ENCODE measurements around the gene MCU. TPM values are rescaled to one million over a fixed set of nuclear protein-coding genes. Genes with fewer than 3 reads are reported as not detected.
A peak's percentile ranks its signal among the peaks of the same experiment; 100 is the strongest.
"Not testable (repeated sequence)": the region's sequence is repeated elsewhere in the genome, so short reads cannot be mapped to it uniquely, and the experiment has no call there.

The MCU gene, protein sequence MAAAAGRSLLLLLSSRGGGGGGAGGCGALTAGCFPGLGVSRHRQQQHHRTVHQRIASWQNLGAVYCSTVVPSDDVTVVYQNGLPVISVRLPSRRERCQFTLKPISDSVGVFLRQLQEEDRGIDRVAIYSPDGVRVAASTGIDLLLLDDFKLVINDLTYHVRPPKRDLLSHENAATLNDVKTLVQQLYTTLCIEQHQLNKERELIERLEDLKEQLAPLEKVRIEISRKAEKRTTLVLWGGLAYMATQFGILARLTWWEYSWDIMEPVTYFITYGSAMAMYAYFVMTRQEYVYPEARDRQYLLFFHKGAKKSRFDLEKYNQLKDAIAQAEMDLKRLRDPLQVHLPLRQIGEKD
- total RNA-seq (2022) (70.2 and 96.6 TPM in 2 replicates), Bru-seq, nascent RNA (percentile 98 among the genes with signal in this experiment), BruChase-seq, experiment 1, labeled RNA remaining after a 6-hour chase (percentile 90 among the genes with signal in this experiment), BruChase-seq, experiment 2, labeled RNA remaining after a 2-hour chase (percentile 89 among the genes with signal in this experiment)
- long read RNA-seq, transcript MCU-202 (8 exons, 2,949 nt) = major isoform, 64 of 109 reads
- long read RNA-seq, partial matches to known transcripts = 0 of 109 reads
- long read RNA-seq, other reads (novel, unspliced or antisense) = 44 of 109 reads

DNA sequence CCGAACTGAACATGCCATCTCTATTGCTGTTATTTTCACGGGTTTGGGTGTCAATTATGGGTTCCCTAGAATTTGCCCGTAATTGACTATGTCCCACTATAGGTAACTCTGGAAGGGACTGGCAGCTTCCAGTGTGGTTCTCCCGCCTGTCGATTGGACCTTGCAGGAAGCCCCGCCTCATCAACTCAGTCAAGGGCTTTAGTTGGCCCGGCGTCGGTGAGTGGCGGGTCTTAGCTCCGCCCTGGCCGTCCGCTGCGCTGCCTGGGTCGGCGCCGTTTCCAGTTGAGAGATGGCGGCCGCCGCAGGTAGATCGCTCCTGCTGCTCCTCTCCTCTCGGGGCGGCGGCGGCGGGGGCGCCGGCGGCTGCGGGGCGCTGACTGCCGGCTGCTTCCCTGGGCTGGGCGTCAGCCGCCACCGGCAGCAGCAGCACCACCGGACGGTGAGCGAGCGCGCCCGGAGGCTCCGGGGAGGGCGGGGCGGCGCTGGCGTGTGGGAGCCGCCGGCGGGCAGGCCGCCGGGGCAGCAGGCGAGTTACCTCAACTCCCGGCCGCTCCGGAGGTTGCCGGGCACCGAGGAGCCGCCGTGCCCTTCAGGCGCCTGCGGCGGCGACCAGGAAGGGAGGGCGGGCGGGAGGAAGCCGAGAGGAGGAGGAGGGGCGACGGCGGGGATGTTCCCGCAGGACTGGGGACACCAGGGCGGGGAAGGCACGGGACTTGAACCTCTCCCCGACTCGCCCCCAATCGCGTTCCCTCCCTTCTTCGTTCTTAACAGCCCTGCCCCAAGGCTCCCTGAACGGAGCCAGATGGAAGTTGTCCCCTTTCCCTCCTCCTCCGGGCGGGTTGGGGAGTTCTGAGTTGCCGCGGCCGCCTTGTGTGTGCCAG, at the start of gene MCU:
Gene MCU (plus strand): TSS at position 281 of the 881 bp plus-strand sequence. CDS start 9 bp downstream, at position 290.
- Mint-ChIP-seq H3K27me3 (ENCODE audit: unreplicated experiment) (no peaks in the 10 kb centered on the region), H3K36me3 (ENCODE audit: insufficient read depth, unreplicated experiment) (peaks cover 38% of the 10 kb centered on the region), H3K27ac (ENCODE audit: unreplicated experiment) (peak within 1 kb of the TSS; percentile 60), H3K9me3 (ENCODE audit: low read depth, unreplicated experiment) (no peaks in the 10 kb centered on the region), H3K4me1 (ENCODE audit: low read depth, unreplicated experiment) (peaks cover 57% of the 10 kb centered on the region), H3K4me3 (ENCODE audit: low read depth, unreplicated experiment) (peak within 1 kb of the TSS; percentile 84)
- CTCF ChIA-PET = interaction anchor here (0.5 to 3.9 kb wide), 11 partner anchors 9 to 532 kb away, joined by 3 to 26 read pairs (median 4); partner anchors contain the start of gene MICU1
- DNase-seq = peak; percentile 97
- TF ChIP-seq, protein P1, sequence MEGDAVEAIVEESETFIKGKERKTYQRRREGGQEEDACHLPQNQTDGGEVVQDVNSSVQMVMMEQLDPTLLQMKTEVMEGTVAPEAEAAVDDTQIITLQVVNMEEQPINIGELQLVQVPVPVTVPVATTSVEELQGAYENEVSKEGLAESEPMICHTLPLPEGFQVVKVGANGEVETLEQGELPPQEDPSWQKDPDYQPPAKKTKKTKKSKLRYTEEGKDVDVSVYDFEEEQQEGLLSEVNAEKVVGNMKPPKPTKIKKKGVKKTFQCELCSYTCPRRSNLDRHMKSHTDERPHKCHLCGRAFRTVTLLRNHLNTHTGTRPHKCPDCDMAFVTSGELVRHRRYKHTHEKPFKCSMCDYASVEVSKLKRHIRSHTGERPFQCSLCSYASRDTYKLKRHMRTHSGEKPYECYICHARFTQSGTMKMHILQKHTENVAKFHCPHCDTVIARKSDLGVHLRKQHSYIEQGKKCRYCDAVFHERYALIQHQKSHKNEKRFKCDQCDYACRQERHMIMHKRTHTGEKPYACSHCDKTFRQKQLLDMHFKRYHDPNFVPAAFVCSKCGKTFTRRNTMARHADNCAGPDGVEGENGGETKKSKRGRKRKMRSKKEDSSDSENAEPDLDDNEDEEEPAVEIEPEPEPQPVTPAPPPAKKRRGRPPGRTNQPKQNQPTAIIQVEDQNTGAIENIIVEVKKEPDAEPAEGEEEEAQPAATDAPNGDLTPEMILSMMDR (IDR thresholded peaks at IDR 0.05; ENCODE audit: unreplicated experiment) = no peak
- intact Hi-C loops (cut with micrococcal nuclease; ENCODE audit: unreplicated experiment) = loop anchor here (5.0 to 10.0 kb wide), 3 partner anchors 127 to 330 kb away; no protein-coding TSS in a partner anchor
- no TSS peak for BruUV-seq (replicated peaks)

GRCh38 chr10:72642318-72642717, 49.6 kb upstream of the MCU start:
- no peak overlapping the region for H3K27ac Mint-ChIP-seq (ENCODE audit: unreplicated experiment)
- CTCF ChIA-PET = no interaction called here
- no peaks in the 10 kb centered on the region for H3K27me3 Mint-ChIP-seq (ENCODE audit: unreplicated experiment)
- TF ChIP-seq, protein P1 (IDR thresholded peaks at IDR 0.05; ENCODE audit: unreplicated experiment) = no peak
- no TSS peak for BruUV-seq (replicated peaks)
- H3K9me3 Mint-ChIP-seq (ENCODE audit: low read depth, unreplicated experiment) = no peaks in the 10 kb centered on the region
- H3K4me3 Mint-ChIP-seq (ENCODE audit: low read depth, unreplicated experiment) = no peak overlapping the region
- no peak for DNase-seq
- peaks cover 33% of the 10 kb centered on the region for H3K4me1 Mint-ChIP-seq (ENCODE audit: low read depth, unreplicated experiment)
- peaks cover 10% of the 10 kb centered on the region for H3K36me3 Mint-ChIP-seq (ENCODE audit: insufficient read depth, unreplicated experiment)
- intact Hi-C loops (cut with micrococcal nuclease; ENCODE audit: unreplicated experiment) = no loop called here

- CTCF ChIA-PET = interaction anchor here (0.5 to 0.9 kb wide), 4 partner anchors 9 to 169 kb away, joined by 3 to 5 read pairs (median 4); no protein-coding TSS in a partner anchor
- BruUV-seq (replicated peaks) = no TSS peak
- H3K27ac Mint-ChIP-seq (ENCODE audit: unreplicated experiment) = no peak overlapping the region
Observed at GRCh38 chr10:72645263-72645858, 46.6 kb upstream of the MCU start.

DNA sequence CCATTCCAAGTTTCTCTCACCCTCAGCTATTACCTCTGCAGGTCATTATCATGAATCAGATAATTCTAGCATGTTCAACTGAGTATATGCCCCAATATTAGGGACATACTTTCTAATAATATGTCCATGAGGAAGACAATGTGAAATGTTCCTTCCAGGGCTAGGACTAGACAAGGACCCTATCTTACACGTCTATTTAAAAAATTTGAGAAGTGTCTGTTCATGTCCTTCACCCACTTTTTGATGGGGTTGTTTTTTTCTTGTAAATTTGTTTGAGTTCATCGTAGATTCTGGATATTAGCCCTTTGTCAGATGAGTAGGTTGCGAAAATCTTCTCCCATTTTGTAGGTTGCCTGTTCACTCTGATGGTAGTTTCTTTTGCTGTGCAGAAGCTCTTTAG, 45.0 kb upstream of the MCU start:
- H3K36me3 Mint-ChIP-seq (ENCODE audit: insufficient read depth, unreplicated experiment); H3K9me3 Mint-ChIP-seq (ENCODE audit: low read depth, unreplicated experiment); intact Hi-C loops (cut with micrococcal nuclease; ENCODE audit: unreplicated experiment); DNase-seq; H3K27ac Mint-ChIP-seq (ENCODE audit: unreplicated experiment); H3K4me3 Mint-ChIP-seq (ENCODE audit: low read depth, unreplicated experiment); BruUV-seq (replicated peaks); H3K4me1 Mint-ChIP-seq (ENCODE audit: low read depth, unreplicated experiment); H3K27me3 Mint-ChIP-seq (ENCODE audit: unreplicated experiment): not testable (repeated sequence)
- CTCF ChIA-PET = interaction anchor here (0.6 to 0.9 kb wide), 2 partner anchors 16 to 38 kb away, joined by 3 to 6 read pairs; no protein-coding TSS in a partner anchor

More at GRCh38 chr10:72645263-72645858, 46.6 kb upstream of the MCU start:
- TF ChIP-seq, protein P1 (IDR thresholded peaks at IDR 0.05; ENCODE audit: unreplicated experiment) = no peak
- H3K36me3 Mint-ChIP-seq (ENCODE audit: insufficient read depth, unreplicated experiment) = no peaks in the 10 kb centered on the region
- H3K27me3 Mint-ChIP-seq (ENCODE audit: unreplicated experiment) = no peaks in the 10 kb centered on the region
- no peaks in the 10 kb centered on the region for H3K9me3 Mint-ChIP-seq (ENCODE audit: low read depth, unreplicated experiment)
- intact Hi-C loops (cut with micrococcal nuclease; ENCODE audit: unreplicated experiment) = no loop called here
- peaks cover 7% of the 10 kb centered on the region for H3K4me1 Mint-ChIP-seq (ENCODE audit: low read depth, unreplicated experiment)
- H3K4me3 Mint-ChIP-seq (ENCODE audit: low read depth, unreplicated experiment) = no peak overlapping the region
- no peak for DNase-seq

Measured in Calu3 (cell line).